Tongue (tissue), 2 donors: ENCODE results near the gene MBNL2. TPM values are rescaled to one million over a fixed set of nuclear protein-coding genes. Genes with fewer than 3 reads are reported as not detected.

ENCODE experiments used
- DNase-seq: peaks from one replicate; pipeline ENCODE4 v3.0.0-alpha.2; 2015
- total RNA-seq: library from RNA; depleted of rRNA; stranded (reverse); fragments of >200 nt; gene quantifications from one replicate; pipeline ENCODE4 v1.2.3, GENCODE V29; 2014

MBNL2 gene
- total RNA-seq, 1 donor from 2014 or later, result 110 TPM

GRCh38 chr13:97327506-97328221 is 105.5 kb downstream of the MBNL2 start:
- no peak for DNase-seq

- no peak for DNase-seq
Measured at GRCh38 chr13:97328222-97328790, 106.2 kb downstream of the MBNL2 start.

GRCh38 chr13:97329331-97329730 is 107.2 kb downstream of the MBNL2 start:
- DNase-seq, result no peak

GRCh38 chr13:97330448-97330847 is 108.3 kb downstream of the MBNL2 start:
- no peak for DNase-seq

- peak; percentile 44 for DNase-seq
Measured at GRCh38 chr13:97332742-97333141, 110.6 kb downstream of the MBNL2 start.

- no peak for DNase-seq
Measured at GRCh38 chr13:97333983-97334382, 111.8 kb downstream of the MBNL2 start.

GRCh38 chr13:97334690-97335089 is 112.6 kb downstream of the MBNL2 start:
- no peak for DNase-seq

GRCh38 chr13:97335488-97336134 is 113.5 kb downstream of the MBNL2 start:
- DNase-seq, result no peak

GRCh38 chr13:97337985-97338499 is 115.9 kb downstream of the MBNL2 start:
- DNase-seq, result no peak

GRCh38 chr13:97338571-97338970 is 116.4 kb downstream of the MBNL2 start:
- DNase-seq, result no peak

GRCh38 chr13:97339019-97339987 is 117.2 kb downstream of the MBNL2 start:
- DNase-seq, result peak; percentile 92

GRCh38 chr13:97339988-97340749 is 118.0 kb downstream of the MBNL2 start:
- DNase-seq, result peak; percentile 51

GRCh38 chr13:97341135-97341534 is 119.0 kb downstream of the MBNL2 start:
- DNase-seq, result no peak

GRCh38 chr13:97342136-97342535 is 120.0 kb downstream of the MBNL2 start:
- DNase-seq, result no peak

GRCh38 chr13:97342936-97343335 is 120.8 kb downstream of the MBNL2 start:
- no peak for DNase-seq

GRCh38 chr13:97344265-97345175 is 122.4 kb downstream of the MBNL2 start:
- peak; percentile 83 for DNase-seq

- DNase-seq, result no peak
Measured at GRCh38 chr13:97346097-97346496, 124.0 kb downstream of the MBNL2 start.

- no peak for DNase-seq
Measured at GRCh38 chr13:97346561-97347254, 124.6 kb downstream of the MBNL2 start.

- DNase-seq, result no peak
Measured at GRCh38 chr13:97347255-97347932, 125.3 kb downstream of the MBNL2 start.
